Gastroesophageal sphincter (tissue), 3 donors: ENCODE results near the gene TBRG4.

ENCODE experiments used
- EP300 ChIP-seq: sonication (generic); formaldehyde crosslinking; IDR thresholded peaks from one replicate; pipeline ENCODE4 v1.6.1; 2017; ENCODE audit warnings: antibody characterized with exemption, mild to moderate bottlenecking
- POLR2A ChIP-seq, 2 donors: fragments of 450-650 bp; IDR thresholded peaks; one replicate each; pipeline ENCODE4 v1.6.1; 2017; ENCODE audit warnings: antibody characterized with exemption in 2 of 2, mild to moderate bottlenecking in 2 of 2, moderate library complexity in 1 of 2
- TF ChIP-seq, protein P1 (sequence below), 4 experiments: fragments of 200-600 bp in 2 of 4; fragments of 450-650 bp in 2 of 4; sonication (generic) in 1 of 4; IDR thresholded peaks; one replicate each; pipeline ENCODE4 v1.5.1; 2017 to 2019; ENCODE audit warnings: antibody characterized with exemption in 4 of 4, mild to moderate bottlenecking in 2 of 4, moderate library complexity in 2 of 4

DNA sequence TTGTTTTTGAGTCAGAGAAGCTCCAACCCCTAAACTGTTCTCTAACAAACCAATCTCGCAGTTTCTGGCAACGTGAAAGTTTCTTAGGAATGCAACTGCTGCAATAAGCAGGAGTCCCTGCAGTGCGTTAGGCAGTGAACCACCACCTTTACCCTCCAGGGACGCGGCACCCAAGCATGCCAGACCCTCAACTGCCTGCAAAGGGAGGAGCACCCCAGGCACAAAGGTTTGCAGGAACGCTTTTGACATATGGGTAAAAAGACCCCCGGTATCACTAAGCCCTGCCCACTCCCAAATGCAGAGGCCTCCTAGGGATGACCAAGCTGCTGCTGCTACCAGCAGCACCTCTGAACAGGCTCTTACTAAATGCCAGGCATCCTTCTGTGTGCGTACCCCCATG is 4.7 kb downstream of the TBRG4 start:
- TF ChIP-seq POLR2A (IDR thresholded peaks at IDR 0.05) (no peak), EP300 (no peak)
- TF ChIP-seq, protein P1, sequence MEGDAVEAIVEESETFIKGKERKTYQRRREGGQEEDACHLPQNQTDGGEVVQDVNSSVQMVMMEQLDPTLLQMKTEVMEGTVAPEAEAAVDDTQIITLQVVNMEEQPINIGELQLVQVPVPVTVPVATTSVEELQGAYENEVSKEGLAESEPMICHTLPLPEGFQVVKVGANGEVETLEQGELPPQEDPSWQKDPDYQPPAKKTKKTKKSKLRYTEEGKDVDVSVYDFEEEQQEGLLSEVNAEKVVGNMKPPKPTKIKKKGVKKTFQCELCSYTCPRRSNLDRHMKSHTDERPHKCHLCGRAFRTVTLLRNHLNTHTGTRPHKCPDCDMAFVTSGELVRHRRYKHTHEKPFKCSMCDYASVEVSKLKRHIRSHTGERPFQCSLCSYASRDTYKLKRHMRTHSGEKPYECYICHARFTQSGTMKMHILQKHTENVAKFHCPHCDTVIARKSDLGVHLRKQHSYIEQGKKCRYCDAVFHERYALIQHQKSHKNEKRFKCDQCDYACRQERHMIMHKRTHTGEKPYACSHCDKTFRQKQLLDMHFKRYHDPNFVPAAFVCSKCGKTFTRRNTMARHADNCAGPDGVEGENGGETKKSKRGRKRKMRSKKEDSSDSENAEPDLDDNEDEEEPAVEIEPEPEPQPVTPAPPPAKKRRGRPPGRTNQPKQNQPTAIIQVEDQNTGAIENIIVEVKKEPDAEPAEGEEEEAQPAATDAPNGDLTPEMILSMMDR (IDR thresholded peaks at IDR 0.05): no peak
